Epithelial cell of esophagus (primary cell): ENCODE results near the gene HECW1.

ENCODE experiments used
- DNase-seq: peaks from one replicate; pipeline ENCODE4 v3.0.0; 2010; ENCODE audit warnings: low read depth
- H3K4me3 ChIP-seq: 2 replicates; pipeline ENCODE4 v1.5.1; 2011; ENCODE audit warnings: mild to moderate bottlenecking, low read length, control low read depth
- TF ChIP-seq, protein P1 (sequence below): IDR thresholded peaks from 2 replicates; pipeline ENCODE4 v1.5.1; 2011; ENCODE audit warnings: low read depth, mild to moderate bottlenecking, low read length, control low read depth, inconsistent platforms; ENCODE audit not compliant: insufficient read depth; ENCODE audit errors: missing control alignments

Gene HECW1

GRCh38 chr7:43096875-43097274 lies 15.6 kb upstream of the HECW1 start:
- TF ChIP-seq, protein P1, sequence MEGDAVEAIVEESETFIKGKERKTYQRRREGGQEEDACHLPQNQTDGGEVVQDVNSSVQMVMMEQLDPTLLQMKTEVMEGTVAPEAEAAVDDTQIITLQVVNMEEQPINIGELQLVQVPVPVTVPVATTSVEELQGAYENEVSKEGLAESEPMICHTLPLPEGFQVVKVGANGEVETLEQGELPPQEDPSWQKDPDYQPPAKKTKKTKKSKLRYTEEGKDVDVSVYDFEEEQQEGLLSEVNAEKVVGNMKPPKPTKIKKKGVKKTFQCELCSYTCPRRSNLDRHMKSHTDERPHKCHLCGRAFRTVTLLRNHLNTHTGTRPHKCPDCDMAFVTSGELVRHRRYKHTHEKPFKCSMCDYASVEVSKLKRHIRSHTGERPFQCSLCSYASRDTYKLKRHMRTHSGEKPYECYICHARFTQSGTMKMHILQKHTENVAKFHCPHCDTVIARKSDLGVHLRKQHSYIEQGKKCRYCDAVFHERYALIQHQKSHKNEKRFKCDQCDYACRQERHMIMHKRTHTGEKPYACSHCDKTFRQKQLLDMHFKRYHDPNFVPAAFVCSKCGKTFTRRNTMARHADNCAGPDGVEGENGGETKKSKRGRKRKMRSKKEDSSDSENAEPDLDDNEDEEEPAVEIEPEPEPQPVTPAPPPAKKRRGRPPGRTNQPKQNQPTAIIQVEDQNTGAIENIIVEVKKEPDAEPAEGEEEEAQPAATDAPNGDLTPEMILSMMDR = no peak
- H3K4me3 ChIP-seq = no peak overlapping the region
- DNase-seq = no peak

GRCh38 chr7:43099750-43100149 lies 12.7 kb upstream of the HECW1 start:
- DNase-seq = no peak
- TF ChIP-seq, protein P1 = no peak
- no peak overlapping the region for H3K4me3 ChIP-seq

DNA sequence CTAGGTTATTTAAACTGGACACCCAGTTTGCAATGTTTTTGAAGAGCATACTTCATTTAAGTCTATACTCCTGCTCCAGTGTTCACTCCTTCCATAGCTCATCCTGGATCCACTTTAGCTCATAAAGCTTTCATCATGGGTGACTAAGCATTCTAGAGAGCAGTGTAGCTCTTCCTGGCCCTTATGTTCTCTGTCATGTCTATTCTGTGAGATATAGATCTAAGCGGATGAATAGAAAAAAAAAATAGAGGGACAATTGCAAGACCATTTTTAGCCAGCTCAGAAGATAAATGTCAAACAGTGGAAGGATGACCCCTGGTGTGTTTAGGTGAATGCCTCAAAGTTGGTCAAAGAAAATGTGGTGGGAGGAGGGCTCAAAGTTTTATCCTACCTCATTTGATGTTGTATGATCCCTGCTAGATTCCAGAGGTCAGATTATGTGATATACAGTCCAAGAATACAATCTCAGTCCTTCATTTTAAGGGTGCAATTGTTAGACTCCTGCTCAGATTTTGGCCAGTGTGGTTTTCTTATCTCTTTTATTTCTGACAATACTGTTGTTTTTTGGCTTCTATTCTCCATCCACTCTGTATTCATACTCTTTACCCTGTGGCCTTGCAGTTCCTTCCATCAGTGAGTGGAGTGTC lies 7.5 kb upstream of the HECW1 start:
- TF ChIP-seq, protein P1 = no peak
- no peak overlapping the region for H3K4me3 ChIP-seq
- no peak for DNase-seq

- H3K4me3 ChIP-seq = no peak overlapping the region
- TF ChIP-seq, protein P1 = no peak
- no peak for DNase-seq
These were observed 6.8 kb upstream of the HECW1 start for GRCh38 chr7:43105521-43106120.

DNA sequence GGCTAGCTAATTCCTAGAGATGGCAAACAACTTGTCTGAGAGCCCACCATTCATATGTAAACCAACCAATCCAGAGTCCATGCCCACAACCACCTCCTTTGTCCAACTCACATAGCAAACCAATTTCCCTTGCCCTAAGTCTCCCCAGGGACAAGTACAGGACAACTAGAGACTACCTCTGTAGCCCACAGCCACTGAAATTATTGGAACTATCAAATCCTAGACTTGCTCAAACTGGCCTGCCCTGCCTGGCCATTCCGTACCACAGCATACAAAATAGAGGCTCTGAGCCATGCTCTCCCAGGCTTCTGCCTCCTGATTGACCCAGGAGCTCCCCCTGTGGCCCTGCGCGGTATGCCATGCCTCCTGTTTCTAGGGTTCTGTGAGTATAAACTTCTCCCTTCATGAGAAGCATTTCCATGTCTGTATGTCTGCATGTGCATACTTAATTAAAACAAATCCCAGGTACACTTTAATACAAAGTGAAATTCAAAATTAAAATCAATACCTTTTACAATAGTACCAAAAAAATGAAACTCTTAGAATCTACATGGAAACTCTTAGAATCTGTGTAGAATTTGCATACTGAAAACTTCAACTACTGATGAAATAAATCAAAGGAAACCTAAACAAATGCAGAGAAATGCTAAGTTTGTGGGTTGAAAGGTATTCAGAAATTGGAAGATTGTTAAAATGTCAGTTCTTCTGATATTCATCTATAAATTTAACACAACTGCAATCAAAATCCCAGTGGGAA lies 4.0 kb upstream of the HECW1 start:
- no peak overlapping the region for H3K4me3 ChIP-seq
- peak; percentile 68 for DNase-seq
- TF ChIP-seq, protein P1 = peak; percentile 99

DNA sequence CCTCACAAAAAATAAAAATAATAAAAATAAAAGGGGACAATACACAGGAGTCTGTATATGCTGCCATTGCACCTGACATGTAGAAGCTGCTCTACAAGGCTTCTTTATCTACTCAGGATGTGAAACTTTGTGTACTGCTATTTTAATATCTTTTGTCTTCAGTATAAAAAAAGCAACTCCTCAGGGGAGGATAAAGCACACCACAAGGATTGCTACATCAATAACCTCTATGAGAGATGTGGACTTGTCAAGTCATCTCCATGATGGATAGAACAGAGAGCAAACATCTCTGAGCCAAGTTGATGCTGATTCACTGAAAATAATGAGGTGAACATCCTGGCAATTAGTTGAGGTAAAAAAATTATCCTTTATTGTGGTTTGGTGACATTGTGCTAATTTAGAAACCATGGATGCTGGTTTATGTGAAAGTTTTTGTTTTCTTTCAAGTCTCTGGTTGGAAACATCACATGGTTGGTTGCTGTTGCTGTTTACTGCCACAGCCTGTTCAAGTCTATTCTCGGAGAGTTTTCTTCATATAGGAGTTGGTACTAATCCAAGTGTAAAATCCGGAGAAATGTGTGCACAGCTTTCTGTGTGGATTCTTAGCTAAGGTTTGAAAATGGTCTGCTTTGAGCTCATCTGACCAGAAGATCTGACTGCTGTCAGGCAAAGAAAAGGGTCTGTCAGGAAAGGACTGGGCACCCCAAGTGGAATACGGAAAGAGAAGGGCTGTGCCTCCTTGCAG lies 1.5 kb upstream of the HECW1 start:
- no peak for DNase-seq
- TF ChIP-seq, protein P1 = no peak
- no peak overlapping the region for H3K4me3 ChIP-seq
